DOHH2 (cell line): ENCODE data around the gene TLE1.

Source experiments
- EZH2phosphoT487 ChIP-seq: fragments of 200-600 bp; sonication (generic); IDR thresholded peaks from 2 replicates; pipeline ENCODE4 v1.6.1; 2017; ENCODE audit warnings: borderline replicate concordance, mild to moderate bottlenecking, antibody characterized with exemption, low read length, moderate library complexity, mixed read lengths
- TF ChIP-seq, protein P1 (sequence below): fragments of 200-600 bp; sonication (generic); IDR thresholded peaks from one replicate; pipeline ENCODE4 v1.5.1; 2014; ENCODE audit warnings: antibody characterized with exemption, mild to moderate bottlenecking, low read depth, low read length; ENCODE audit not compliant: poor library complexity, severe bottlenecking

GRCh38 chr9:81722277-81722676 lies 32.9 kb upstream of the TLE1 start:
- no peak for TF ChIP-seq EZH2phosphoT487
- TF ChIP-seq, protein P1, sequence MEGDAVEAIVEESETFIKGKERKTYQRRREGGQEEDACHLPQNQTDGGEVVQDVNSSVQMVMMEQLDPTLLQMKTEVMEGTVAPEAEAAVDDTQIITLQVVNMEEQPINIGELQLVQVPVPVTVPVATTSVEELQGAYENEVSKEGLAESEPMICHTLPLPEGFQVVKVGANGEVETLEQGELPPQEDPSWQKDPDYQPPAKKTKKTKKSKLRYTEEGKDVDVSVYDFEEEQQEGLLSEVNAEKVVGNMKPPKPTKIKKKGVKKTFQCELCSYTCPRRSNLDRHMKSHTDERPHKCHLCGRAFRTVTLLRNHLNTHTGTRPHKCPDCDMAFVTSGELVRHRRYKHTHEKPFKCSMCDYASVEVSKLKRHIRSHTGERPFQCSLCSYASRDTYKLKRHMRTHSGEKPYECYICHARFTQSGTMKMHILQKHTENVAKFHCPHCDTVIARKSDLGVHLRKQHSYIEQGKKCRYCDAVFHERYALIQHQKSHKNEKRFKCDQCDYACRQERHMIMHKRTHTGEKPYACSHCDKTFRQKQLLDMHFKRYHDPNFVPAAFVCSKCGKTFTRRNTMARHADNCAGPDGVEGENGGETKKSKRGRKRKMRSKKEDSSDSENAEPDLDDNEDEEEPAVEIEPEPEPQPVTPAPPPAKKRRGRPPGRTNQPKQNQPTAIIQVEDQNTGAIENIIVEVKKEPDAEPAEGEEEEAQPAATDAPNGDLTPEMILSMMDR, result no peak
